HG03108 (cell line): ENCODE measurements around the gene ZNF438.
"Not testable (repeated sequence)": the region's sequence is repeated elsewhere in the genome, so short reads cannot be mapped to it uniquely, and the experiment has no call there.

ENCODE experiments used
- ATAC-seq: cut with Tn5 transposase; IDR thresholded peaks from one replicate; pipeline ENCODE4 v1.9.1; 2021; ENCODE audit warnings: moderate library complexity; ENCODE audit not compliant: unreplicated experiment

The ZNF438 gene

DNA sequence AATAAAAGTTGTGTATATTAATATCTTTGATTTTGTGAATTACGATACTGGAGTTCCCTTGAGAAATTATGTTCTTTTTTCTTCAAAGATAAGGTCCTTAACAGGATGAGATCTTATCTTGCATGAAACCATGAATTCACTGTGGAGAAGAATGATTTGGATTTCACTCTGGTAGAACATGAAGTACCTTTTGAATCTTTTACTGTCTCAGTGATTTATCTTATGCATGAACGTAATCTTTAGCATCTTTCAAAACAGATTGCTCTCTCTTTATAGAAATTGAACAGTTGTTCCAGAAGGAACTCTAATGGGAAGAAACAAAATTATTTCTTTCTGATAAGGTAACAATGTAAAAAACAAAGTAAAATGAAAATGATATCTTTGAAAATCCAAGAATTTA, 11.0 kb upstream of the ZNF438 start:
- ATAC-seq, result no peak

DNA sequence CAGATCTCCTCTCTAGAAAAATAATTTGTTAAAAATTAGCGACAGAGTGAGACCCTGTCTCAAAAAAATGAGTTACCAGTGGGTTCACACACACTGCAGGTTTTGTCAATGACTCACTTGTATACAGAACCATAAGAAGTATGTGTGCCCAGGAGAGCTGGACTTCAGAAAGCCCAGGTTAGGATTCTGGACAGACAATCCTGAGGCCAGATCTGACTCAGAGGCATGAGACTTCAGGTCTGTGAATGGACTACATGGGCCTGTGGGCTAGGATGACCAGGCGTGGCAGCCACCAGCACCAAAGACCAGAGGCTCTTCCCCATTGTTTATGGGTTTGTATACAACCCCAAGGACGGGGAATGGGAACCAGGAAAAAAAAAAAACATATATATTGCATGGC, 9.3 kb upstream of the ZNF438 start:
- ATAC-seq, result no peak

DNA sequence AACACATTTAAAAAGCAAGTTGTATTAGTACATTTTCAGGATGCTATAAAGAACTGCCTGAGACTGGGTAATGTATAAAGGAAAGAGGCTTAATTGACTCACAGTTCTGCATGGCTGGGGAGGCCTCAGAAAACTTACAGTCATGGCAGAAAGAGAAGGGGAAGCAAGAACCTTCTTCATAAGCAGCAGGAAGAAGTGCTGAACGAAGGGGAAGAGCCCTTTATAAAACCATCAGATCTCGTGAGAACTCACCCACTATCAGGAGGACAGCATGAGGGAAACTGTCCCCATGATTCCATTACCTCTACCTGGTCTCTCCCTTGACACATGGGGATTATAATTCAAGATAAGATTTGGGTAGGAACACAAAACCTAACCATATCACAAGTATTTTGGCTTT, 7.3 kb upstream of the ZNF438 start:
- ATAC-seq, result not testable (repeated sequence)

DNA sequence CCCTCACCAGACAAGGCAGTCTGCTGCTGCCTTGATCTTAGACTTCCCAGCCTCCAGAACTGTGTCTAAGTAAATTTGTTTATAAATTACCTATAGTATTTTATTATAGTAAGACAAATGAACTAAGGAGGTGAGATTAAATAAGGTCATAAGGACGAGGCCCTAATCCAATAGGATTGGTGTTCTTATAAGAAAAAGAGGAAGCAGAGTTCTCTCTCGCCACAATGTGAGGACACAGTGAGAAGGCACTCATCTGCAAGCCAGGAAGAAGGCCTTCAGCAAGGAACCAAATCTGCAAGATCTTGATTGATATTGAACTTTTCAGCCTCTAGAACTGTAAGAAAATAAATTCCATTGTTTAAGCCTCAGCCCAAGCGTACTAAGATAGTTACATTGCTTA, 6.1 kb upstream of the ZNF438 start:
- ATAC-seq, result no peak

DNA sequence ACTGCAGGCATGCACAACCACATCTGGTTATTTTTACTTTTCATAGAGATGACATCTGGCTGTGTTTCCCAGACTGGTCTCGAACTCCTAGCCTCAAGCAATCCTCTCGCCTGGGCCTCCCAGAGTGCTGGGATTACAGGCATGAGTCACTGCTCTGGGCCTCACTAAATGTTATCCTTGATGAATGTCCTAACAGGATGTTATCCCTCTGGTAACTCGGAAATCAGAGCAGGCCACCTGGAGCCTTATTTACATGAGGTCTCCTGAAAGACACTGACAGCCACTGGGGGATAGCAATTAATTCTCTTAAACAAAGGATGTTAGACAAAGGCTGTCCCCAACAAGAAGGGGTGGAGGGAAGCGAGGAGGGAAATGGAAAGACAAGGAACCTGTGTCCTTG, 4.5 kb upstream of the ZNF438 start:
- ATAC-seq, result no peak

DNA sequence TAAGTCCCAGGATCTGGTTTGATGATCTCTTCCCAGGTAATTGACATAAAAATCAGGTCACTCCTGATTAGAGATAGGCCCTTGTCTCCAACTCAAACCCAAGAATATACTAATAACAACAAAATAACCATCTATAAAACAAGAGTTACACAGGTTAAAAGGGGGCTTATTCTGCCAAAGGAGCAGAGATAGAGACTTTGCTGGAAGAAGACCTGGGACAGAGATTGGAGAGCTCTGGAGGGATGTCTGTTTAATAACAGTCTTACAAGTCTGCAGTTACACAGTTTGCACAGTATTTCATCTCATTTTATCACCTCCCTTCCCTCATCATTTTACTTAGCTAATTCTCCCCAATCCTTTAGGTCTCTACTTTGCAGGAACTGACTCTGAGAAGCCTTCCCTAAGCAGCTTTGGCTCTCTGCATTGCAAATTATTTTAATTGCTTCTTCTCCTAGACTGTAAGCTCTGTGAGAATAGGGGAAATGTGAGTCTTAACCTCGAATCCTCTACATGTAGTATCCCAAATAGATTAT, 3.7 kb upstream of the ZNF438 start:
- ATAC-seq, result no peak

DNA sequence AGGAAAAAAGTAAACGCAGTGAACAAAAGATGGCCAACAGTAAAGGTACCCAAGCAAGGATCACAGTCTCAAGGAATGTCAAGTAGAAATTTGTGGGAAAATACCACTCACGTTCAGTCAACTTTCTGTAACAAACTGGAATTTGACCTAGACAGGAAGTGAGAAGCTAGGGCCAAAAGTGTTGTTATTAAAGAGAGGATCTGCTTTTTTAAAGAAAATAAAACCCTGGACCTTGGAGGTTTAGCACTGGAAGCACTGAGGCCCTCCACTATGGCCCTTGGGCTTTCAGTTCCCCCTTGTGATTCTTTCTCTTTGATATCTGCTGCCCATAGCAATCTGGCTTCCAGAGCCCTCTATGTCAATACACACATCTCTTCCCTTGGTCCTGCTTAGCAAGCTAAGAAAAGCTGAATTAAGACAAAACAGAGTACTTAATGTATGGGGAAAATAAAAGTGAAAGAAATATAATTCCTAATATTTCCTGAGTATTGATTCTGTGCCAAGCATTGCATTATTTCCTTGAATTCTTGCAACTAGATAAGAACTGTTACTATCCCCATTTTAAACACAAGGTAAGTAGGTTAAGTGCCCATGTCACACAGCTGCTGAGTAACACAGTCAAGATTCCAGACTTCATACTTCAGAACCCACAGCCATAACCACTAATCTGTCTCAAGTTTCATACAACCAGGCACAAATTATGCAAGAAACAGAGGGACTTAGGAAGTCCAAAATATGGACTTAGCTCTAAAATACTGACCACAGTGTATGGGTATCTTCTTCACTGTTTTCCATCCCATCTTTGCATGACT, 2.6 kb upstream of the ZNF438 start:
- no peak for ATAC-seq

DNA sequence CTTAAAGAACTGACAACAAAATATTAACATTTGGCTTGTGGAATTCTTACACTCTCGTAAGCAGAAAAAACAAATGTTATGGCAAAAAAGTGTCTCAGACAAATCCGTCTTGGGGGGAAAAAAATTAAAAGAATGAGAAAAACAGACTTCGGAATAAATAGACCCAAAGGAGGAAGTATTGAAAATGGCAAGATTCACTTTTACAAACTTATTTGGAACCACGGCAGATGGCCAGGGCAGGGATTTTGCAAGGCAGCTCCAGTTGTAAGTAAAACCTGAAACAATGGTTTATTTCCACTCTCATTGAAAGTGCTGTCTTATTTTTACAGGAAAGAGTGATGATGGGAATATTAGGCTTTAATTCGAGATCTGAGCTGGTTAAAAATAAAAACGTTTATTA, 1.5 kb upstream of the ZNF438 start:
- no peak for ATAC-seq

DNA sequence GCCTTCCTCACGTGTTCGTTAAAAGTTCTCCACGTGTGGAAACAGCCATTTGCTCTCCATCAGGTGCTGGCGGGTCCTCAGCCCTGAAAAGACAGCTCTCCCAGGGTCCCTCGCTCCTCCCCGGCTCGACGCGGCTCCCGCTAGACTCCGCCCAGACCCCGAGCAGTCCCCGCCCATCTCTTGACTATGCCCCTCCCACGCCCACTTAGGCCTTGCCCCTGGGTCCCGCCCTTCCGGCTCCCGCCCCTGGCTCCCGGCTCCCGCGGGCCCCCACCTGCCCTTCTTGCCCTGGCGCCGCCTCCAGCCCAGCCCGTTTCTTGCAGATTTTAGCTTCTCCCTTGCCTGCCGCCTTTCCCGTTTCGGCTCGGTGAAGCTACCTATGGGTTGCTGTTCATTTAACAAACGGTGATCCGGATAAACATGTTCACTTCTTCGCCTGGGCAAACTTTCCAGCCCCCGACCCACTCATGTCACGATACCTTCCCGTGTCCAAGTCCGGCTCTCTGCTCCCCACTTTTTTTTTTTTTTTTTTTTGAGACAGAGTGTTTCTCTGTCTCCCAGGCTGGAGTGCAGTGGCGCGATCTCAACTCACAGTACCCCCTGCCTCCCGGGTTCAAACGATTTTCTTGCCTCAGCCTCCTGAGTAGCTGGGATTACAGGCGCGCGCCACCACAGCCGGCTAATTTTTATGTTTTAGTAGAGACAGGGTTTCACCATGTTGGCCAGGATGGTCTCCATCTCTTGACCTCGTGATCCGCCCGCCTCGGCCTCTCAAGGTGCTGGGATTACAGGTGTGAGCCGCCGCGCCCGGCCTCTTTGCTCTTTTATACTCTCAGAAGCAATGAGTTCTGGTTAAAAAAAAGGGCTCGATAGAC, 830 bp upstream of the ZNF438 start:
- ATAC-seq, result peak; percentile 76

DNA sequence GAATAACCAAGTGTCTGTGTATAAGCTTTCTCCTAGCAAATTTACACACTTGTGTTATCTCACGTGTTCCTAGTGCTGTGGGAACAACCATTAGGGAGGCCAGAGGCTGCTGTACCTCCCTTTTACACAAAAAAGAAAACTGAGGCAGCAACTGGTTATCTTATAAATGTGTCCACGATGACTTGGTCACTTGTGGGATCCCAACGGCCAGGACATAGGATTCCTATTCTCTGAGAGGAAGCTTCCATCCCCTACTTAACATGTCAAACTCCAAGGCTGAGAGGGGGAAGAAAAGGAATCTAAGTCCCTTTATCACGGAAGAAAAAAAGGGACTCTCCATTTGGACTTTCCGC, 484 bp downstream of the ZNF438 start:
- no peak for ATAC-seq

DNA sequence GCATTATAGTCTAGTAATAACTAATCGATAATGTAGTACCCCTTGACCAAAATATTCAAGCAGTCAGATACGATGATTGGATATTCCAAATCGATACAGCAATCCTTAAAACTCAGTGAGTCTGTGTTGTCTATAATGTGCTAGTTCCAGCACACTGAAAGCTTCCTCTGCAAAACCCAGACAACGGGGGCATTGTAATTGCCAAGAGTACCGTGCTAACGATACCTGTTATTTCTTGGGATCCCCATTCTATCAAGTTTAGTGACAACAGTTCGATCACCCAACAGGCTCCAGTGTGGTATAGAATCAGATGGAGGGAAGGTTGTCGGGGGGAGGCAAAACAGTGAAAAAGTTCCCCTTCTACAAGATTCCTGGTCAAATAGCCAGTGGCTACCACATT, 865 bp downstream of the ZNF438 start:
- ATAC-seq, result no peak

DNA sequence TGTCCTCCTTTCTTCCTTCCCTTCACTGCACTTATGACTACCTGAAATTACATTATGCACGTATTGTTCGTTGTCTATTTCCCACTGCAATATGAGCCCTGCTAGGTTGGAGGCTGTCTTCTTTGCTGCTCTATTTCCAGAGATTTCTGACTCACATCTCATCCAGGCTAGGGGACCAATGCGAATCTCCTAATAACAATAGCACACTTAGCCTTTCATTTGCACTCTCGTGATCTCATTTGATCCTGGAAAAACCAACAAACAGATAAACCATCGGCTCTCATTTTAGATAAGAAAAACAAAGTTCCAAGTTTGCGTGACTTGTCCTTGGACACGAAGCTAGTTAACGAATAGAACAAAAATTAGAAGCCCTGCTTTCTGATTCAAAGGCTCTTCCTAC, 1.4 kb downstream of the ZNF438 start:
- ATAC-seq, result no peak

DNA sequence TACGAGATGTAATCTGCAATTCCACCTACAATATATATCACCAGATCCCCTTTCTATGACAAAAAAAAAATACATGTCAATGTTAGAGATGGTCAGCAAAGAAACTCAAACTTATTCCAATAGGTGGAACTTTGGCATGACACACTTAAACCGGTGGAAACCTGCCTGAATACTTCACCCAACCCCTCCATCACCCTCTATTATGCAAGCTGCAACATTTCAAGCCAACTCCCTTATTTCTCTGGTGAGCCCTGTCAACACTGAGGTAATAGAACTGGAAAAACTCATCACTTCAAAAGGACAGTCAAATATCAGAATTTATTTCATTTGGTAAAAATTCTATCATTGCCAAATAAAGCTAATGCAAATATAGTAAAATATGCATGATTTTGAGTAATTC, 3.6 kb downstream of the ZNF438 start:
- ATAC-seq, result no peak

DNA sequence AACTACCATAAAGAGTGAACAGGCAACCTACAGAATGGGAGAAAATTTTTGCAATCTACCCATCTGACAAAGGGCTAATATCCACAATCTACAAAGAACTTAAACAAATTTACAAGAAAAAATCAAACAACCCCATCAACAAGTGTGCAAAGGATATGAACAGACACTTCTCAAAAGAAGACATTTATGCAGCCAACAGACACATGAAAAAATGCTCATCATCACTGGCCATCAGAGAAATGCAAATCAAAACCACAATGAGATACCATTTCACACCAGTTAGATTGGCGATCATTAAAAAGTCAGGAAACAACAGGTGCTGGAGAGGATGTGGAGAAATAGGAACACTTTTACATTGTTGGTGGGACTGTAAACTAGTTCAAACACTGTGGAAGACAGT, 5.4 kb downstream of the ZNF438 start:
- ATAC-seq, result not testable (repeated sequence)

DNA sequence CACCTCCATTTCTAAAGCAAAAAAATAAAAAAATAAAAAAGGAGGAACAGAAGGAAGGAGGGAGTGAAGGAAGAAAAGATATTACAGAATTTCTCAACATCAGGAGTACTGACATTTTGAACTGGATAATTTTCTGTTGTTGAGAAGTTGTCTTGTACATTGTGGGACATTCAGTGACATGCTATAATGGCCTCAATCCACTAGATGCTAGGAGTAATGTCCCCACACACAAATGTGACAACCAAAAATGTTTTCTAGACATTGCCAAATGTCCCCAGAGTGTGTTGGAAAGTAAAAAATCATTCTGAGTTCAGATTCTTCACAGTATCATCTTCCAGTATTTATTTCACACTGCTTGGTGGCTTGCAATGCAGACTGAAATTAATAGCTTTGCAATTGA, 6.5 kb downstream of the ZNF438 start:
- no peak for ATAC-seq

DNA sequence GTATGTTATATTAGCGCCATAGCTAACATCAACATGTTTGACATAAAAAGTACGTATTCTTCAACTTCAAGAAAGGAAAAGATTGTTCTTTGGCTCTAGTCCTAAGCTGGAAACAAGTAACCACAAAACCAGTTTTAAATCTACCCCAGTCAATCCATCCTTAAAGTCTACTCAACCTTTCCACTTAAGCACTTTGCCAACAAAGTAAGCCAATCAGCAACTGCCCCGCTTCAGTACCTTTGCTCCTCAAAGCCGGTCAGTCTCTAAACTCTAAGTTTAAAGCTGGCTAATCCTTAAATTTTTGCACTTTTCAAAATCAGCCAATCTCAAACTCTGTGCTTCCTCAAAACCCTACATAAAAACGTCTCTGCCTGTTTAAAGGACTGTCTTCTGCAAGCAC, 8.1 kb downstream of the ZNF438 start:
- ATAC-seq, result no peak

DNA sequence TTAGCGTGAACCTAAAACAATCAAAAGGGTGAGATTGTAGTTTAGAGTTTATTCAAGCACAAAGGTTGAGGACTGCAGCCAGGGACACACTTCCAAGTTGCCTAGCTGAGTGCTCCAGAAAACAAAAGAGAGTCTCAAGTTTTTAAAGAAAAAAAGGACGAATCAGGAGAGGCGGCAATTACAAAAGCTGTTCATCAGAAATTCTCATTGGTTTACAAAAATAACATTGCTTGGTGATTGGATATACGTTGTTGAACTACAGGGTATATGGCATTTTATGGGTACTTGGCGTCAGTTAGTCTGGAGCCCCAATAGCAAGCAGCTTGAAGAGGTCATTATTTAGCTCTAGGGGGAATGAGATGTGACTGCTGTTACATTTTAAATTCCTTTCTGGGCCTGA, 11.5 kb downstream of the ZNF438 start:
- ATAC-seq, result no peak

DNA sequence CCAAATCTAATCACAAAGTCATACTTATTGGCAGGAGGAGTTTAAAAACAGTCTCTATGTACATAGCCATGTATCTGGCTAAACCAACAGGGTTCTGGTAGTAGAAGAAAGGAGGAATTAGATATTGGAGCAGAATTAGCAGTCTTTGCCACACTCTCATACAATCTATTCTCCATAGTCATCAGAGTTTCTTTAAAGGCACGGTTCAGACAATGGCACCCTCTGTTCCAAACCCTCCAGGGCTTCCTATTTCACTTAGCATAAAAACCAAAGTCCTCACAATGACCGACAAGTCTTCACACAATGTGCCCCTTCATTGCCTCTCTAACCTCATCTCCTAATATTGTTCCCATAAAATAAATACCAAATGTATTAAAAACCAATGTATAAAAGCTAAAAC, 12.7 kb downstream of the ZNF438 start:
- no peak for ATAC-seq

DNA sequence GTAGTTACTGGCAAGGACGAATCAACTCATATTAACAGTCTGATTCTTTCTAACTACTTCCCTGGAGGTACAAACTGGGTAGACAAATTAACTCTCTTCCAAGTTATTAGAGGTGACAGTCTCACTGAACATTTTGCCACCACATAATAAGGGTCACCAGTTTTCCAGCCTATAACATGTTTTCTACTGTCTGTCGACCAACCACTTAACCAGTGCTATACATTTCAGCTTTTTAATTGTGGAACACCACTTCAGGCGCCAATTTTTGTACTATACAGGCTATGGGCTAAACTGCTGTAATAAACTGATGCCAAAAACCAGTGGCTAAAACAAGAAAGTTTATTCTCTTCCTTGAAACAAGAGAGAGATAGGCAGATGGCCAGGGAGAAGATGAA, 13.3 kb downstream of the ZNF438 start:
- no peak for ATAC-seq

DNA sequence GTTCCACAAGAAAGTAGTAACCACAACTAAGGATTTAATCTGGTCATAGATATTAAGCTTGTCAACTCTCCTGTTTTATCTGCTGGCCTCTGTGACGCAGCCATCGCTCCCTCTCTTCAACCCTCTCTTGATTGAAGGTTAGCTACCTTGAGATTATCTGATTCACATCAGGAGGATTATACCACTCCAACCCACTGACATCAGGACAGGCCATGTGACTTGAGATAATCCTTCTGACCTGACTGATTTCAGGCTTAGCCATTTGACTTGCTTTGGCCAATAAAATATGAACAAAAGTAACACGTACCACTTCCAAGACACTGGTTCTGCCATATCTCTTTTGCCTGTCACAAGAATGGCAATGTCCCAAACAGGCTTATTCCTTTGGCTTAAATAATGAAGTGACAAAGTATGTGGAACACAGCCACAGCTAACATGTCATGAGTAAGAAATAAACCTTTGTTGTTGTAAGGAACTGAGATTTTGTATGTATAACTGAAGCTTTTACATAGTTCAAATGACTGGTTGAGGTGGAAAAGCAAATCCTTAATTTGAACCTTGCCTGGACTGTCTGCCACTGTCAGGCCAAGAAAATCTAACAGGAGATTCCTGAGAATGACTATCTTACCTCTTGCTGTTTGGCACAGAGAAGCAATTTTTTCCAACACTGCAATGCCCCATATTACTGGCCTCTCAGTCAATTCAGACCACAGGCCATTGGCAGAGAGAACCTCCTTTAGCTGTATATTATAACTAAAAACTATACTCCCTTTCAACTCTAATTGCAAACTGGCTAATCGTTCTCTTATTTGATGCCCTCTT, 13.9 kb downstream of the ZNF438 start:
- no peak for ATAC-seq

DNA sequence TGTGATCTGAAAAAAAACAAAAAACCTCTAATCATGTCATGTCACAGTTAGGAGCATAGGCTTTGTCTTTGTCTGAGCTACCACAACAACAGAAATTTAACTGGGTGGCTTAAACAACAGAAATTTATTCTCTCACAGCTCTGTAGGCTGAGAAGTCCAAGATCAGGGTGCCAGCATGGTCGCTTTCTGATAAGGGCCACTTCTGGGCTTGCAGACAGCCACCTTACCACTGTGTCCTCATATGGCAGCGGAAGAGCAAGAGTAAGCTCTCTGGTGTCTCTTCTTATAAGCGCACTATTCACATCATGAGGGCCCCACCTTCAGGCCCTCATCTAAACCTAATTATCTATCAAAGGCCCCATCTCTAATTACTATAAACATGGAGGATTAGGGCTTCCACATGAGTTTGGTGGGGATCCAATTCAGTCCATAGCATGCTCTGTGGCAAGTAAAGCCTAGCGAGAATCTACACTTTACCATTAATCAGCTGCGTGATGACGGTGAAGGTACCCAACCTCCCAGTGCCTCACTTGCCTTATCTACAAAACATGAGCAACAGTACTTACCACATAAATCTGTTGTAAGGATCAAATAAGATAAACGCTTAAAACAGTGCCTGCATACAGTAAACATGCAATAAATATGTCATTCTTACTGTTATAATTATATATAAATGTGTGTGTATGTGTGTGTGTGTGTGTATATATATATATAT, 17.3 kb downstream of the ZNF438 start:
- no peak for ATAC-seq
